GM19351 (cell line): ENCODE data around the gene KLC4.
"Not testable (repeated sequence)": the region's sequence is repeated elsewhere in the genome, so short reads cannot be mapped to it uniquely, and the experiment has no call there.

Experiments
- ATAC-seq: cut with Tn5 transposase; IDR thresholded peaks from one replicate; pipeline ENCODE4 v1.9.1; 2021; ENCODE audit warnings: mild to moderate bottlenecking, moderate library complexity; ENCODE audit not compliant: unreplicated experiment

KLC4 gene

DNA sequence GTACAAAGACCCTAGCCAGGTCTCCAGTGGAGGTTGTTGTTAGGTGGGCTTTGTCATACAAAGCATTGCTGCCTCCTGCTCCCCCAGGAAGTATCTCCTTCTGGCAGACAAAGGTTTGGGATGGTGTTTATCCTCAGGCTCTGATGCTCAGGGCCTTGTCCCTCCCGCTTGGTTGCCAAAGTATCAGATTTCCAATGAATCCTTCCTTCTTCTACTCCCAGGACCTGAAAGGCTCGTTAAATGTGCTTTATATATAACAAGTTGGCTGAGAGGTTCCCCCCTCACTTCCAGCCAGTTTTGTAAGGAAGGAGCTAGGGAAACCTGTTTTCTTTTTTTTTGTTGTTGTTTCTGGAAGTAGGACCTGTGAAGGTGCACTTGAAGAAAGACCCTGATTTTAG is 31.1 kb downstream of the KLC4 start:
- no peak for ATAC-seq

DNA sequence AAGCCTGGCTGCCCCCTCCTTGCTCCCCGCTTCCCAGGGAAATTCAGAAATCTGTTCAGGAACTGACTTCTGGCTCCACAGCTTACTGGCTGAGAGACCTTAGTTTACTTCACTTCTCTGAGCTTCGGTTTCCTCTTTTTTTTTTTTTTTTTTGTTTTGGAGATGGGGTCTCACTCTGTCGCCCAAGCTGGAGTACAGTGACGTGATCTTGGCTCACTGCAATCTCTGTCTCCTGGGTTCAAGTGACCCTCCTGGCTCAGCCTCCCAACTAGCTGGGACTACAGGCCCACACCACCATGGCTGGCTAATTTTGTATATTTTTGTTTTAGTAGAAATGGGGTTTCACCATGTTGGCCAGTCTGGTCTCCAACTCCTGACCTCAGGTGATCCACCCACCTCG is 31.6 kb downstream of the KLC4 start:
- no peak for ATAC-seq

DNA sequence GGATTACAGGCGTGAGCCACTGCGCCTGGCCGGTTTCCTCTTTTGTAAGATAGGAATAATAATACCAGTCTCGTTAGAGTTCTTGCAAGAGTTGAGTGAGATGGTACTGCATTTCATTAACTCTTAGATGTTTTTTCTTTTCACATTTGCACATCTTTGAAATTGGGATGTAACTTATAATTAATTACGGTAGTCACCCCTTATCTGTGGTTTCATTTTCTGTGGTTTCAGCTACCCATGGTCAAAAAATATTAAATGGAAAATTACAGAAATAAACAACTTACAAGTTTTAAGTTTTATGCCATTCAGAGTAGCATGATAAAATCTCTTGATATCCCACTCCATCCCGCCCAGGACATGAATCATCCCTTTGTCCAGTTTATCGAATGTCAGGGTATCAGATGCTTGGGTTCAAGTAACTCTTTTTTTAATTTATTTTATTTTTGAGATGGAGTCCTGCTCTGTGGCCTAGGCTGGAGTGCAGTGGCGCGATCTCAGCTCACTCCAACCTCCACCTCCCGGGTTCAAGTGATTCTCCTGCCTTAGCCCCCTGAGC is 32.1 kb downstream of the KLC4 start:
- ATAC-seq: no peak

DNA sequence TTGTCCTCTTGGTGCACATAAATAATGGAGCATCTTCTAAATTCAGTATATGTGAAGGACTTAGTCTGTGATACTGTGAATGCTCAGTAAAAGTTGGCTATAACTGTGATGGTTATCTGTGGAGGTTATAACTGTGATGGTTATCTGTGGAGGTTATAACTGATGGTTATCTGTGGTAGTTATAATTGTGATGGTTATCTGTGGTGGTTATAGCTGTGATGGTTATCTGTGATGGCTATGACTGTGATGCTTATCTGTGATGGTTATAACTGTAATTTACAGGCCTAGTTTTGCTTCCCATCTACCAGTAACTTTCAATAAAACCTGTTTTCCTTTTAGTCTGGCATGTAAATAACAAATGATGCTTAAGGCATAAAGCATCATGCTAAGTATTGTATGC is 33.2 kb downstream of the KLC4 start:
- ATAC-seq: no peak

DNA sequence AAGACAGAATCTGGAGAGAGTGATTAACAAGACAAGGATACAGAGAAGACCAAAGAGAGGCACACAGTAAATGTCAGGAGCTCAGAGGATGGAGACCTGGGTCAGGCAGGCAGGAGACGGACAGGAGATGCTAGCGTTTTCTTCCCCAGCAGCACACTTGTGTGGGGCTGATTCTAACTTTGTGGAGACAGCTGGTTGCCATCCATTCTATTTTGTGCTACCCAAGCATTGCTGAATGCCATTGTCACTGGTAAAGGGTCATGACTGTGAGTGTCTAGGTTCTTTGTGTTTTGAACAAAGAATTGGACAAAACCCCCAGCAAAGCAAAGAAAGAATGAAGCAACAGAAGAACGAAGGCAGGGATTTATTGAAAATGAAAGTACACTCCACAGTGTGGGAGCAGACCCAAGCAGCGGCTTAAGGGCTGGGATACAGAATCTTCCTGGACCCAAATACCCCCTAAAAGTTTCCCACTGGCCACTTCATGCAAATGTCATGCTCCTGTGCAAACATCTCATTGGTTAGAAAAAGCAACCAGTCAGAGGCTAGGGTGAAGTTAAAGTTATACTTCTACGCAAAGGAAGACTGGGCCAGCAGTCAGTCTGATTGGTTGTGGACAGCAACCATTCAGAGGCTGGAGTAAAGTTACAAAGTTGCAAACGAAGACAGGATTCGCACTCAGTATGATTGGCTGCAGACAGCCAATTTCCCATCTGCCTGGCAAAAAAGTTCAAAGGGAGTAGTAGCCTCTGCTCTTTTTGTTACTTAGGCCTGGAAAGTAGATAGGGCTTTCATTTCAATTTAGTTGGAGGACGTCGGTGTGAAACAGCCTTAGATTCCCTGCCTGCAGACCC is 34.2 kb downstream of the KLC4 start:
- no peak for ATAC-seq

DNA sequence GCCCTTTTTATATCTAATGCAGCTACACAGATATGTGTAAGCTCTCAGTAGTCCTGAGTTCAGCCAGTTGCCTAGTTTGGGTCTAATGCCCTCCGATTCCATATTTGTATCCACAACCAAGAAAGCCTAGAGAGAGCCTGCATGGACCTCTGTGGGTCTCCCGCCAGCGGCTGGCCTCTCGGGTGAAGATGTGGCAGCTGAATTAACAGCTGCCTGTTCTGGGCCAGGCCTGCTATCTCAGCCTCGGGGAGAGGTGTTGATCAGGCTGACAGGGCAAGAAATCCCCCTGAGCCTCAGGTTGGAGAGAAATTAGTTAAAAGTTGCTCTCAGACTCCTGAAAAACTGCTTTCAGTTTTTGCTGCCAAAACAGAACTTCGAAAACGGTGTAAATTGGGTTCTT is 36.5 kb downstream of the KLC4 start:
- no peak for ATAC-seq

DNA sequence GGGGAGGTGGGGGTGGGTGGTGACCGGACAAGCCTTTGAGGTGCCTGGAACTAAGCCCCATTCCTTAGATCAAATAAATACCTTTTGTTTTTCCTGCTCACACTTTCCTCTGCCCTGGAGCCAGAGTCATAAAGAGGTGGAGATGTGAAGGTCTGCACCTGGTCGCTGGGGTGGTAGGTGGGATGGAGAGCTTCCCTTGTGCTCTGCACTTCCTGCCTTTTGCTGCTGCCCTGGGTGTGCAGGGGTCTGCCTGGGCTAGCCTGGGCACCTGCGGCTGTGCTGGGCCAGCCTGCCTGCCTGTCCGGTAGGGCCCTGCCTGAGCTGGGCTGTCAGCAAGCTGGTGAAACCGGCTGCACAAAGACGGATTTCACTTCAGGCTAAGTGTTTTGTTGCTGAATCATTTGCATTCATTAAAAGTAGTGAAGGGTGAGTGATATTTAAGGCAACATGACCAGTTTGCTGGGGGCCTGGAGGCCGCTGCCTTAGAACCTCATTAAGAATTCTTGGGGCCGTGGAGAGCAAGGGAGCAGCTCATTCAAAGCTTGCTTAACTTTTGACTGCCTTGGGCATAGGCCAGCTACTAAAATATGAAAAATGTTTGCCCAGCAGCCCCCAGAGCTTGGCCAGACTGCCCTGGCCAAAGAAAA is 37.1 kb downstream of the KLC4 start:
- ATAC-seq: no peak

DNA sequence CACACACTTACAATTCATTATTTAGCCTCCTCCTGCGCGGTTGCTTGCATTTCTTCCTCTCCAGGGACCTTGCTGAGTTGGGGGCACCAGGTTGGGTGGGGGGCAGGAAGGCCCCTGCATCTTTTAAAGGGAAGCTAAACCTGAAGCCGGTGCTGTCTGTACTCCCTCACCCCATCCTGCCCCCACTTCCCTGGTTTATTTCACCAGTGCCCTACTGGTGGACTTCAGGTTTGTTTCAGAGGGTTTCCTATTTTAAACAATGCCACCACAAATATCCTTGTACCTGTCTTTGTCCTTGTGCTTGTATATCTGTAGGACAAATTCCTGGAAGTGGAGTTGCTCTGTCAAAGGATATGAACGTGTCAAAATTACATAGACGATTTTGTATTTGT is 37.7 kb downstream of the KLC4 start:
- ATAC-seq: no peak

DNA sequence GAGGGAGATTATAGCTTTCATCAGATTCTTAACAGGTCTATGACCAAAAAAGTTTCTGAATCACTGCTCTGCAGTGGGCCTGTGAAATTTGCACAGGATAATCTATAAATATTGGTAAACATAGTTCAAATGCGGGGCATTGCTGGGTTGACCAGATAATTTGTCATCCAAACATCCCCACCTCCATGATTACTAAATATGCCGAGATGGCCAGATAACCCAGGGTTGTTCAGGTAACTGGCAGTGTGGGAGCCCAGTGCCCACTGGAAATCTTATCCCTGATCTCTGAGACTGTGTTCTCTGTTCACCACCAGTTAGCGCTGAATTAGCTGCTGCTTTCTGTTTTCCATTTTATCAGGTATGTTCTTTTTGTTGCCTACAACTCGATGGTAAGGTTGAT is 38.1 kb downstream of the KLC4 start:
- no peak for ATAC-seq

DNA sequence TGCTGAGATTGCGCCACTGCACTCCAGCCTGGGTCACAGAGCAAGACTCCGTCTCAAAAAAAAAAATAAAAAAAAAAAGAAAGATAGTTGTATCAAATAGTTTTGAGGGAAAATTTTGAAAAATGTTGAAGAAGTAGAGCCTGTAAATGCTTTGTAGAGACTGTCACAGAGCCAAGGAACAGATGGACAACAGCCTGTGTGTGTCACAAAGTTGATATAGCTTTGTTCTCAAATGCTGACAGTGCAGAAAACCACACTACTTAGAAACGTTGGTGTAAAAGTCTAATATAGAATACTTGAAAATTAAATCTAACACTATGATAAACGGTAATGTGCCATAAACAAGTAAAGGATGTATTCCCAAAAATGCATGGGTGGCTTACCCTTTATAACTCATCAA is 42.1 kb downstream of the KLC4 start:
- ATAC-seq: no peak

DNA sequence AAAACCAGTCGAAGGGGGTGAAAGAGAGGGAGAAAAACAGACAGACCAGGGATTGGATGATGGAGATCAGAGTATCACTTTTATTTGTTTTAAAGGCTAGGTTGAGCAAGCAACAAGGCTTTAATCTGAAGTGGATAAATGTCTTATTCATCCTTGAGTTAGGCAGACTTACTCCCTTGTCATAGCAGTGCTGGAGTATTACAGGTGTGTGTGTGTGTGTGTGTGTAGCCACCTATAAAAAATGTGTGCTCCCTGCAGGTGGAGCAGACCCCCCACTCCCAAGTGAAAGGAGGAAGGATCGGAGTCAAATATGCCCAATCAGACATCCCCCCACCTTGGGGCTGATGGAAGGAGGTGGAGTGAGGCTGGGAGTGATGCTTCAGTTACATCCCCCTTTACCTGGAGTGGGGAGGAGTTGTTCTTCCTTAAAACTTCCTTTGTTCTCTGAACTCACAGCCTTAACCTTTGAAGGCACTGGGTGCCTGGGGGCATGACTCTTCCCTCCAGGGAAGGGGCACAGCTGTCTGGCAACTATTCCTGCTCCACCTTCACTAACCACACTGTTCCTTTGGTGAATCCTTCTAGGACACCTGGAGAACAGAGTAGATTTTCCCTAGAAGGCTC is 43.9 kb downstream of the KLC4 start:
- no peak for ATAC-seq

DNA sequence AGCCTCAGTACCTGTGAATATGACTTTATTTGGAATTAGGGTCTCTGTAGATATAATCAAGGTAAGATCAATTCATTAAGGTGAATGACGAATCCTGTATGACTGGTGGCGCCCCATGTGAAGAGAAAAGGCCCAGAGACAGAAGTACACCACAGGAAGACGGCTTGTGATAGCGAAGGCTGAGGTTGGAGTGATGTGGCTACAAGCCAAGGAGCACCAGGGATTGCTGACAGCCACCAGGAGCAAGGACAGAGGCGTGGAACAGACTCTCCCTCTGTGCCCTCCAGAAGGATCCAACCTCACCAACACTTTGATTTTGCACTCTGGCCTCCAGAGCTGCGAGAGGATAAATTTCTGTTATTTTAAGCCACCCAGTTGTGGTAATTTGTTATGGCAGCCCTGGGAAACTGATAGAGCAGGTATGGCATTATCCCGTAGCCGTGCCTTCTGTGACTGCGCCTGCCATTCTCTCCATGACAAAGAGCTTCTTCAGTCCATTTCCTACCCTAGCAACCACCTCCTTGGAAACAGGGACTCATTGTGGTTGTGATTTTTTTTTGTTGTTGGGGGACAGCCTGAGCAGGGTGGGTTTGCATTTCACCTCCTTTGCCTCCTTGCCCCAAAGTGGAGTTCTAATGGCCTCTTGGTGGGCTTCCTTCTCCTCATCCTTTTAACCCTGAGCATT is 46.2 kb downstream of the KLC4 start:
- ATAC-seq: no peak

DNA sequence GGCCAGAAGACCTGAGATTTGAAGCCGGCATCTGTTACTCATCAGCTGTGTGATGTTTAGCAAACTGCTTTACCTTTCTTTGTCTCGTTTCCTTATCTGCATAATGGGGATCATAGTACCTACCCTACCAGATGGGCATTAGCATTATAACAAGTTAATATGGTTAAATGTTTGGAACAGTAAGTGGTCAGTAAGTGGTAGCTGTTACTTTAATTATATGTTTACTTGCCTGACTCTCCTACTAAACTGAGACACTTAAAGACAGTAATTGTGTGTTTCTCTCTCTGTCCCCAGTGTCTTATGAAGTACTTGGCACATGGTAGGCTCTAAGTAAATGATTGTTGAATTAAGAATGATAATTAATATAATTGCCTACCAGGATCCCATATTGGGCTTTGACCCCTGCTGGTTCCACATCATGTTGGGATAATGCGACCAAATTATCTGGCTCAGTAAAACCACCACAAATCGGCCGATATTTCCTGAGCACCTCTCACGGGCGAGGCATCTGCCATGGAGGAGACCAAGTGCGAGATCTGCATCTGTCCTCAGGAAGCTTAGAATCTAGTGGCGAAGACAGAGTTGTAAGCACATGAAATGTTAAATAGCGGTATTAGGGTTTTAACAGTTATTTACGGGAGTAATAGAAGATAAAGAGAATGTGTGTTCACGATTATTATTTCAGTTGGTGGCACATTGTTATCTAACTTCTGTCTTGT is 48.1 kb downstream of the KLC4 start:
- ATAC-seq: no peak

DNA sequence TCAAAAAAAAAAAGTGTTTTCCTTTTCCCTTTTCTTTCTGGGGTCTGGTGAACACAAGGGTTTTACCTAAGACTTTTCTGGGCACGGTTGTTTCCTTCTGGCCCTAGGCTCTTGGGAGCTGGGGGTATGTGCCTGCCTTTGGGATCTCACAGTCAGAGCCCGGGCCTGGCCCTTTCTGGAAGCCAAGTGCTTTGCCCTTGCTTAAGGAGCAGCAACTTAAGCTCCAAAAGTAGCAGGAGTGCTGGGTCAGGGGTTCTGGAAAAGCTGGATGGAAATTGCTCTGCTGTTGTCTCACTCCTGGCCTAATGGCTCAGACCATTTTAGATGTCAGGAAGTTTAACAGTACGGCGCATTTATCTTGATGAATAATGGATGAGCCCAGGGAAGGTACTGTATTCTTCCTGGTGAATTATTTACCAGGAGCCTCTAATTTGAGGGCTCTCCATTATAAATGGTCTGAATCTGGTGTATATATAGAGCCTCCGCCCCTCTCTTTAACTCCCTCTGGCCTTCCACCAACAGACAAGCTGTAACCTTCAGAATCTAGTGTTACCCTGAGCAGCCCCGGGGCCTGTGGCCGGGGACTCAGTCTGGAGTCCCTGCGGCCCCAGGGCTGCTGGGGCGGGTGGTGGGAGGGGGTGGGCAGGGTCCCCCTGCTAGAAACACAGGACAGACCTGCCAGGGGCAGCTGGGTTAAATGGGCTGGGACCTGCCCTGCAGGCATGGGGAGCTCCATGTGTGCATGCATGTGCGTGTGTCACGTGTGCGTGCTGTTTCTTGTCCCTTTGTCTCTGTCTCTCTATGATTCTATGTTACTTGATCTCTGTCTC is 54.2 kb downstream of the KLC4 start:
- no peak for ATAC-seq

DNA sequence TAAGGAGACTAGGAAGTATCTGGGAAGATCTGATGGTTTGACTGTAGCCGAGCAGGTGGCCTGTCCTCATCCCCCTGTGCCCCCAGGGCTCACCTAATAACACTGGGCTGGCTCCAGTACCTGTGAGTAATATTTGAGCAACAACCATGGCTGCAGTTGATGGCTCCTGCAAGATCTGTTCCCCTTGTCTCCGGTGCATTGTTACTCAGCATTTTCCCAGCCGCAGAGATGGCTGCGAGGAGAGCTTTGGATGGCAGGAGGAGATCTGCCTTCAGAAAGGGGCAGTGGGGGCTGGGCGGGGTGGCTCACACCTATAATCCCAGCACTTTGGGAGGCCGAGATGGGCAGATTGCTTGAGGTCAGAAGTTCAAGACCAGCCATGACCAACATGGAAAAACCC is 55.9 kb downstream of the KLC4 start:
- ATAC-seq: no peak

DNA sequence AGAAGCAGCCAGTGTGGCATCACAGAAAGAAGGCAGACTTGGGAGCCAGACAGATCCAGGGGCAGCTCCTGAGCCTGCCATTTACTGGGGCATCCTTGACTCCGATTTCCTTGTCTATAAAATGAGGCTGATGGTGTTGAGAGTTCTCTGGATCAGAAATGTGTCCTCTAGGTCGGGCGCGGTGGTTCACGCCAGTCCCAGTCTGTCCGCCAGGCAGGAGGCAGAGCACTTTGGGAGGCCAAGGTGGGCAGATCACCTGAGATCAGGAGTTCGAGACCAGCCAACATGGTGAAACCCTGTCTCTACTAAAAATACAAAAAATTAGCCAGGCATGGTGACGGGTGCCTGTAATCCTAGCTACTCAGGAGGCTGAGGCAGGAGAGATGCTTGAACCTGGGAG is 58.0 kb downstream of the KLC4 start:
- not testable (repeated sequence) for ATAC-seq

DNA sequence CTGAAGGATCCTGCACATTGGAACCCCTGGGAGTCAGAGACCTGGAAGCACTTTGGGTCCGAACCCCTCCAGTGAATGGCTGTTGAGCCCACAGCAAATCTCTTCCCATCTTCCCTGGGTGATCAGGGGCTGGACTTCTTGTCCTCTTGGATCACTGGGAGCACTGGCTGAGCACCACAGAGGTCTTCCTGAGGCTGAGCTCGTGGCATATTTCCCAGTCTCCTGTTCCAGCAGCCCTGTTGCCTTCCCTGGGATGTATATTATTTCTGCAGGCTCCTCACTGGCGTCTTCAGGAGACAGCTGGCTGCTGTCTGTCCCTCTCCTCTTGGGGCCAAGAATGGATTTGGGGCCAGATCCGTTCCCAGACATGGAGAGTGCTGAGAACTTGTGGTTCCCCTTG is 60.1 kb downstream of the KLC4 start:
- ATAC-seq: no peak

DNA sequence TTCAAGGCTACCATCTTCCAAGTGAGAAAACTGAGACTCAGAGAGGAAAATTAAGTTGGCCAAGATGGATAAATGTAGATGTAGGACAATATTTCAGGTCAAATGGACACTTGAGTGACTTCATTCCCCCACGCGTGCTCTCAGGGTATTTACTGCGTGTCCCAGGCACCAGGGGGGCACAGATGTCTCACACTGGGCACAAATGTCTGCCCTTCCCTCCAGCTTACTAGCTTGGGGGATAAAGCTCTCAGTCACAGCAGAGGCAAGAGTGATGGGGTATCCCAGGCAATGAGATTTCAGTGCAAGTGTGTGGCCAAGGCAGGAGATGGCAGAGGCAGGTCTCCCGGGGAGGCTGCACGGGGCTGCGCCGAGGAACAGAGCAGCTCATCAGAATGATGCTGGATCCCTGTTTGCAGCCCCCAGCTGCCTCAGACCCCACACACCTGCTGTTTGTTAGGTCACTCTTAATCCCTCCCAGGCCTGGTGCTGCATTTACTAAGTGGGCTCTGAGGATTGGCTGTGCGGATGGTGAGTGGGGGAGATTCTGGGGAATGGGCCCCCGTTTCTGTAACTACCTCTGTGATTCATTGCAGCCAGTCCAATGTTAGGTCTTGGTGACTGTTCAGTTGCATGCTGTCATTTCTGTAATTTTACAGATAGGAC is 60.8 kb downstream of the KLC4 start:
- no peak for ATAC-seq
